ENCODE measurements around the gene MTAP.

The MTAP gene

DNA sequence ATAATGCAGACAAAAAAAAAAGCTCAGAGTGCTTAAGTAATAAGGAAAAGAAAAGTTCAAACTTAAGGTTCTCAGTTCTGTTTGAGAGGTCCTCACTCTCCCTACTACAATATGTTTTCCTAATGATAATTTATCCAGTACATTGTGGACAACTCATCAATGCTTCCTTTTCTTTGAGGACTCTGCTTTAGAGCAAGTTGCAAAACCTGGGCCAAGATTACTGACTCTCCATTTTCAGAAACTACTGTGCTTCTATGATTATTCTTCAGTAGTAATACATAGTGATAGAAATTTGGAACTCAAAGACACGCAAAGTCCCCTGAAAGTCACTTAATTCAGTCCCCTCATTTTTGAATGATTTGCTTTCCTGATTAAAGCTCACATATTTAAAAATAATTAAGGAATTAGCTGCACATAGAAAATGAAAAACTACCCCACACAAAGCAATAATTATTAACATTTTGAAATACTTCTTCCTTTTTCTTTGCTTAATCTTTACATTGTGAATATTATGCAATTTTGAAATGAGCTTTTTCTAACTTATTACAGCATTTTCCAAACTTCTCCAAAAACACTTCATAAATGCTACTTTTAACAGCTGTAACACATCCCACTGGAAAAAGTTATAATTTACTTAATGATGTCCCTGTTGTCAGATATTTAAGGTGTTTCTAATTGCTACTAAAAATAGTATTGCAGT, 180.6 kb downstream of the MTAP start:
- H2AFZ ChIP-seq (ENCODE audit: low read length): no peak overlapping the region
- H3K9ac ChIP-seq (ENCODE audit: low read depth, low read length, poor library complexity, severe bottlenecking): peak overlapping the region; percentile 32
- TF ChIP-seq, protein P1, sequence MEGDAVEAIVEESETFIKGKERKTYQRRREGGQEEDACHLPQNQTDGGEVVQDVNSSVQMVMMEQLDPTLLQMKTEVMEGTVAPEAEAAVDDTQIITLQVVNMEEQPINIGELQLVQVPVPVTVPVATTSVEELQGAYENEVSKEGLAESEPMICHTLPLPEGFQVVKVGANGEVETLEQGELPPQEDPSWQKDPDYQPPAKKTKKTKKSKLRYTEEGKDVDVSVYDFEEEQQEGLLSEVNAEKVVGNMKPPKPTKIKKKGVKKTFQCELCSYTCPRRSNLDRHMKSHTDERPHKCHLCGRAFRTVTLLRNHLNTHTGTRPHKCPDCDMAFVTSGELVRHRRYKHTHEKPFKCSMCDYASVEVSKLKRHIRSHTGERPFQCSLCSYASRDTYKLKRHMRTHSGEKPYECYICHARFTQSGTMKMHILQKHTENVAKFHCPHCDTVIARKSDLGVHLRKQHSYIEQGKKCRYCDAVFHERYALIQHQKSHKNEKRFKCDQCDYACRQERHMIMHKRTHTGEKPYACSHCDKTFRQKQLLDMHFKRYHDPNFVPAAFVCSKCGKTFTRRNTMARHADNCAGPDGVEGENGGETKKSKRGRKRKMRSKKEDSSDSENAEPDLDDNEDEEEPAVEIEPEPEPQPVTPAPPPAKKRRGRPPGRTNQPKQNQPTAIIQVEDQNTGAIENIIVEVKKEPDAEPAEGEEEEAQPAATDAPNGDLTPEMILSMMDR (conservative IDR thresholded peaks at IDR 0.05; ENCODE audit: low read length): no peak
- no peak for TF ChIP-seq EZH2phosphoT487 (IDR thresholded peaks at IDR 0.05; ENCODE audit: borderline replicate concordance)
- peaks cover 32% of the 10 kb centered on the region for H3K4me1 ChIP-seq (ENCODE audit: insufficient read depth, low read length, poor library complexity, severe bottlenecking)
- no peaks in the 10 kb centered on the region for H3F3A ChIP-seq (ENCODE audit: low read depth)
- peaks cover 51% of the 10 kb centered on the region for H3K79me2 ChIP-seq (ENCODE audit: insufficient read depth, low read length)
- H3K9me2 ChIP-seq (replicated peaks; ENCODE audit: low read depth, low read length): no peaks in the 10 kb centered on the region
- no peaks in the 10 kb centered on the region for H3K9me3 ChIP-seq (ENCODE audit: insufficient read depth, low read depth, low read length)
- H3K36me3 ChIP-seq (ENCODE audit: insufficient read depth, low read length): no peaks in the 10 kb centered on the region
- H4K20me1 ChIP-seq (ENCODE audit: insufficient read depth, low read length, poor library complexity, severe bottlenecking): peaks cover 3% of the 10 kb centered on the region
- no peak overlapping the region for H3K4me3 ChIP-seq (ENCODE audit: low read length, poor library complexity, severe bottlenecking)
- peak overlapping the region; percentile 5 for H3K4me2 ChIP-seq (ENCODE audit: low read depth, low read length, poor library complexity, severe bottlenecking)
- no peaks in the 10 kb centered on the region for H3K27me3 ChIP-seq (ENCODE audit: insufficient read depth, low read length, poor library complexity, severe bottlenecking)

DNA sequence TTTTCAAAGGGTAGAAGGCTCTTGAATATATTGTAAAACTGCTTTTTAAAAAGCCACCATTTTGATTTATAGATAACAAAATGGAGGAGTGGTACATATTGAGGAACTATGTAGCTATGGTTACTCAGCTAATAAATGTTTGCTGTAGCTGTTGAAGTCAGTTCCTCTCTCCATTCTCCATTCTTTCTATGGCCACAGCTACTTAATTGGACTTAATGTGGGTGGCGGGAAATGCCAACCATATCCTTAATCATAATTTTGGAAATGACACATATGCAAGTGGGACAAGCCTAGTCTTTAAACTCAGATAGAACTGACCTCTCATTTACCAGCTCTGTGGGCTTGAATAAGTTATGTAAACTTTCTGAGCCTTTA, 181.1 kb downstream of the MTAP start:
- Histone ChIP-seq H4K20me1 (ENCODE audit: insufficient read depth, low read length, poor library complexity, severe bottlenecking) (peaks cover 3% of the 10 kb centered on the region), H3K27me3 (ENCODE audit: insufficient read depth, low read length, poor library complexity, severe bottlenecking) (no peaks in the 10 kb centered on the region), H3K79me2 (ENCODE audit: insufficient read depth, low read length) (peaks cover 56% of the 10 kb centered on the region)

DNA sequence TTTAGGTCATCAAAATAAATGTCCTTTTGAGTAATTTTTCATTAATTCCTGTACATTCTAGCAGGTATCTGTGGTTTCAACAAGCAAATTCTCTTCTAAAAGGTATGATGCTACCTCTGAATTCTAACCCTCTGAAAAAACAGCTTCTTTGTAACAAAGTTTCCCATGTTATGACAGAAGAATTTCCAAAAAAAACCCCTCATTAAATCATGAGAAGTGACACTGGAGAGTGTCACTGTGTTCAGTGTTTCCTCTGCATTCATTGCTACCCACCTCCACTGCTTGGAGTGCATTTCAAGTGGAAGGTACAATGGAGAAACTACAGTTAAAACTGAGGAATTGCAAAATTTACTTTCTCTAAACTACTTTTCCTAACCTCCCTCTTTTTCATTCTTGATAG, 181.7 kb downstream of the MTAP start:
- Histone ChIP-seq H3K27me3 (ENCODE audit: insufficient read depth, low read length, poor library complexity, severe bottlenecking) (no peaks in the 10 kb centered on the region), H3K4me2 (ENCODE audit: low read depth, low read length, poor library complexity, severe bottlenecking) (peak overlapping the region; percentile 18), H3K4me3 (ENCODE audit: low read length, poor library complexity, severe bottlenecking) (no peak overlapping the region), H3K9me3 (ENCODE audit: insufficient read depth, low read depth, low read length) (no peaks in the 10 kb centered on the region), H3K4me1 (ENCODE audit: insufficient read depth, low read length, poor library complexity, severe bottlenecking) (peaks cover 40% of the 10 kb centered on the region), H3K36me3 (ENCODE audit: insufficient read depth, low read length) (no peaks in the 10 kb centered on the region), H3K9me2 (replicated peaks; ENCODE audit: low read depth, low read length) (no peaks in the 10 kb centered on the region), H3K79me2 (ENCODE audit: insufficient read depth, low read length) (peaks cover 61% of the 10 kb centered on the region), H3F3A (ENCODE audit: low read depth) (no peaks in the 10 kb centered on the region), H4K20me1 (ENCODE audit: insufficient read depth, low read length, poor library complexity, severe bottlenecking) (peaks cover 3% of the 10 kb centered on the region), H3K9ac (ENCODE audit: low read depth, low read length, poor library complexity, severe bottlenecking) (no peak overlapping the region), H2AFZ (ENCODE audit: low read length) (no peak overlapping the region)
- TF ChIP-seq EZH2phosphoT487 (IDR thresholded peaks at IDR 0.05; ENCODE audit: borderline replicate concordance): no peak
- TF ChIP-seq, protein P1 (conservative IDR thresholded peaks at IDR 0.05; ENCODE audit: low read length): no peak

More for the DNA sequence above, 181.1 kb downstream of the MTAP start:
- H3K4me2 ChIP-seq (ENCODE audit: low read depth, low read length, poor library complexity, severe bottlenecking): peak overlapping the region; percentile 5
- peaks cover 36% of the 10 kb centered on the region for H3K4me1 ChIP-seq (ENCODE audit: insufficient read depth, low read length, poor library complexity, severe bottlenecking)
- no peak overlapping the region for H2AFZ ChIP-seq (ENCODE audit: low read length)
- H3K9me3 ChIP-seq (ENCODE audit: insufficient read depth, low read depth, low read length): no peaks in the 10 kb centered on the region
- no peaks in the 10 kb centered on the region for H3F3A ChIP-seq (ENCODE audit: low read depth)
- no peak for TF ChIP-seq EZH2phosphoT487 (IDR thresholded peaks at IDR 0.05; ENCODE audit: borderline replicate concordance)
- TF ChIP-seq, protein P1 (conservative IDR thresholded peaks at IDR 0.05; ENCODE audit: low read length): no peak
- no peak overlapping the region for H3K4me3 ChIP-seq (ENCODE audit: low read length, poor library complexity, severe bottlenecking)
- H3K9ac ChIP-seq (ENCODE audit: low read depth, low read length, poor library complexity, severe bottlenecking): peak overlapping the region; percentile 32
- no peaks in the 10 kb centered on the region for H3K9me2 ChIP-seq (replicated peaks; ENCODE audit: low read depth, low read length)
- no peaks in the 10 kb centered on the region for H3K36me3 ChIP-seq (ENCODE audit: insufficient read depth, low read length)
